ENCODE measurements around the gene BATF2.
"Not testable (repeated sequence)": the region's sequence is repeated elsewhere in the genome, so short reads cannot be mapped to it uniquely, and the experiment has no call there.

The BATF2 gene

DNA sequence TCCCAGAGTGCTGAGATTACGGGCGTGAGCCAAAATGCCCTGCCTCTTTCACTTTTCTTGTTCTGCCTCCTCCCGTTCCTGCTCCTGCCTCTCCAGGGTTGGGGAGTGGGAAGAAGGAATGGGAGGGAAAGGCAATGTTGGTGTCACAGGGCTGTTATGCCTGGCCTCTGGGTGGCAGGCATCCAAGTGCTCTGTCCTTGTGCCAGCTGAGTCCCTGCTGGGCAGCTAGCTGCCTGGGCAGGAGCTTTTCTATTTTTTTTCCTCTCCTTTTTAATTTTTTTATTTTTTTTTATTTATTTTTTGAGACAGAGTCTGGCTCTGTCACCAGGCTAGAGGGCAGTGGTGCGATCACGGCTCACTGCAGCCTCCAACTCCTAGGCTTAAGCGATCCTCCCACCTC is 40.2 kb upstream of the BATF2 start:
- Histone ChIP-seq H3K9ac (ENCODE audit: insufficient read length, low read depth) (no peak overlapping the region), H3K27me3 (ENCODE audit: insufficient read depth, insufficient read length) (no peaks in the 10 kb centered on the region), H3K4me1 (ENCODE audit: insufficient read depth, insufficient read length) (no peaks in the 10 kb centered on the region), H3K9me3 (ENCODE audit: insufficient read depth, low read length) (no peaks in the 10 kb centered on the region), H3K36me3 (ENCODE audit: insufficient read depth, insufficient read length, low read length) (peaks cover 61% of the 10 kb centered on the region), H3K4me3 (ENCODE audit: insufficient read length, low read depth) (no peak overlapping the region)
- no peak for TF ChIP-seq YY1 (IDR thresholded peaks at IDR 0.05; ENCODE audit: insufficient read depth, insufficient read length)
- no peak for DNase-seq (ENCODE audit: low read depth, low spot score)

DNA sequence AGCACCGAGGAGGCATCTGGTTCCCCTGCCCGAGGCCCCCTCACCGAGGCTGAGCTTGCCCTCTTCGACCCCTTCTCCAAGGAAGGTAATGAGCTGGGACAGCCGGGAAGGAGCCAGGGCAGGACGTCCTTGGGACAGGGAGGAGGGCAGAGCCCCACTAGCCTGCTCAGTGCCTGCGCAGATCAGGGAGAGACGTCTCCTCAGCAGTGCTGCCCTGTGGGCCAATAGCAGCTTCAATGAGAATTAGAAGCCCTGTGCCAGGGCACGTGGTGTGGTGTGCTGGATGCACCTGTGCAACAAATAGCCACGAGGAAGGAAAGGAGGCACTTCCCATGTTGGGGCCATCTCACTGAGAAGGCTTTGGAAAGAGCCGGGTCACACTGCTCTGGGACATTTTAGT is 38.8 kb upstream of the BATF2 start:
- no peaks in the 10 kb centered on the region for H3K9me3 ChIP-seq (ENCODE audit: insufficient read depth, low read length)
- H3K9ac ChIP-seq (ENCODE audit: insufficient read length, low read depth) = no peak overlapping the region
- TF ChIP-seq YY1 (IDR thresholded peaks at IDR 0.05; ENCODE audit: insufficient read depth, insufficient read length) = no peak
- H3K4me3 ChIP-seq (ENCODE audit: insufficient read length, low read depth) = no peak overlapping the region
- no peaks in the 10 kb centered on the region for H3K27me3 ChIP-seq (ENCODE audit: insufficient read depth, insufficient read length)
- no peak for DNase-seq (ENCODE audit: low read depth, low spot score)
- peaks cover 65% of the 10 kb centered on the region for H3K36me3 ChIP-seq (ENCODE audit: insufficient read depth, insufficient read length, low read length)
- no peaks in the 10 kb centered on the region for H3K4me1 ChIP-seq (ENCODE audit: insufficient read depth, insufficient read length)

DNA sequence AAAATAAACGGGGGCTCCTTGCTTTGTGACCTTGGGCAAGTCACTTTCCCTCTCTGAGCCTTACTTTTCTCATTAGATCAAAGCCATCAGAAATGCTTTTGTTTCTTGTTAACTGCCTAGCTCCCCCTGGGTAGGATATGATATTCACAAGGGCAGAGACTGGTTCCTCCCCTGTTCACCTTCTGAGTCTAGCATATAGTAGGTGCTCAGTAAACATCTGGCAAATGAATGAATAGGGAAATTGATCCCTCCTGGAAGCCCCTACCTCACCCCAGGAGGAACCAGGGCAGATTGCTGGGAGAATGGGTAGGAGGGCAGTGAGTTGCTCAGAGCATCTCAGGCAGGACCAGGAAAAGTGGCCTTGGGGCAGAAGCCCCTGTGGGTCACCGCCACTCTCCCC is 37.7 kb upstream of the BATF2 start:
- H3K9me3 ChIP-seq (ENCODE audit: insufficient read depth, low read length) = no peaks in the 10 kb centered on the region
- H3K36me3 ChIP-seq (ENCODE audit: insufficient read depth, insufficient read length, low read length) = peaks cover 58% of the 10 kb centered on the region
- no peaks in the 10 kb centered on the region for H3K4me1 ChIP-seq (ENCODE audit: insufficient read depth, insufficient read length)
- no peak for DNase-seq (ENCODE audit: low read depth, low spot score)
- no peak overlapping the region for H3K4me3 ChIP-seq (ENCODE audit: insufficient read length, low read depth)
- no peak overlapping the region for H3K9ac ChIP-seq (ENCODE audit: insufficient read length, low read depth)
- TF ChIP-seq ZNF274 (IDR thresholded peaks at IDR 0.05; ENCODE audit: low read depth, low read length) (no peak), SUZ12 (IDR thresholded peaks at IDR 0.05; ENCODE audit: extremely low read depth, insufficient read depth, insufficient read length) (no peak), YY1 (IDR thresholded peaks at IDR 0.05; ENCODE audit: insufficient read depth, insufficient read length) (no peak)
- H3K27me3 ChIP-seq (ENCODE audit: insufficient read depth, insufficient read length) = no peaks in the 10 kb centered on the region

DNA sequence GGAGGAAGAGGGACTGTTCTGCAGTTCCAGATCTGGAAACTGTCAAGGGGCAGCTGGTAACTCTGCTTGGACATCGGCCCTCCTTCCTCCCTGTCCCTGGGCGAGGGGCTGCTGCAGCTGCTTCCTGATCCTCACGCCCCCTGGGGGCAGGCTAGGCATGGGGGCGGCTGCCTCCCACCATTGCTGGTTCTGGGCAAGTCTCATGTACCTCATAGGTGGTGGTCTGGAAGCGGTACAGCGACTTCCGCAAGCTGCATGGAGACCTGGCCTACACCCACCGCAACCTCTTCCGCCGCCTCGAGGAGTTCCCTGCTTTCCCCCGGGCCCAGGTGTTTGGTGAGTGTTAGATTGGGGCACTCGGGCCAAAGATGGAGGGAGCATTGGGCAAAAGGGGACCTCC is 35.4 kb upstream of the BATF2 start:
- no peak overlapping the region for H3K4me3 ChIP-seq (ENCODE audit: insufficient read length, low read depth)
- H3K36me3 ChIP-seq (ENCODE audit: insufficient read depth, insufficient read length, low read length) = peaks cover 42% of the 10 kb centered on the region
- TF ChIP-seq YY1 (IDR thresholded peaks at IDR 0.05; ENCODE audit: insufficient read depth, insufficient read length) (no peak), ZNF274 (IDR thresholded peaks at IDR 0.05; ENCODE audit: low read depth, low read length) (no peak), SUZ12 (IDR thresholded peaks at IDR 0.05; ENCODE audit: extremely low read depth, insufficient read depth, insufficient read length) (no peak)
- no peaks in the 10 kb centered on the region for H3K9me3 ChIP-seq (ENCODE audit: insufficient read depth, low read length)
- no peak for DNase-seq (ENCODE audit: low read depth, low spot score)
- no peaks in the 10 kb centered on the region for H3K4me1 ChIP-seq (ENCODE audit: insufficient read depth, insufficient read length)
- H3K9ac ChIP-seq (ENCODE audit: insufficient read length, low read depth) = no peak overlapping the region
- no peaks in the 10 kb centered on the region for H3K27me3 ChIP-seq (ENCODE audit: insufficient read depth, insufficient read length)

DNA sequence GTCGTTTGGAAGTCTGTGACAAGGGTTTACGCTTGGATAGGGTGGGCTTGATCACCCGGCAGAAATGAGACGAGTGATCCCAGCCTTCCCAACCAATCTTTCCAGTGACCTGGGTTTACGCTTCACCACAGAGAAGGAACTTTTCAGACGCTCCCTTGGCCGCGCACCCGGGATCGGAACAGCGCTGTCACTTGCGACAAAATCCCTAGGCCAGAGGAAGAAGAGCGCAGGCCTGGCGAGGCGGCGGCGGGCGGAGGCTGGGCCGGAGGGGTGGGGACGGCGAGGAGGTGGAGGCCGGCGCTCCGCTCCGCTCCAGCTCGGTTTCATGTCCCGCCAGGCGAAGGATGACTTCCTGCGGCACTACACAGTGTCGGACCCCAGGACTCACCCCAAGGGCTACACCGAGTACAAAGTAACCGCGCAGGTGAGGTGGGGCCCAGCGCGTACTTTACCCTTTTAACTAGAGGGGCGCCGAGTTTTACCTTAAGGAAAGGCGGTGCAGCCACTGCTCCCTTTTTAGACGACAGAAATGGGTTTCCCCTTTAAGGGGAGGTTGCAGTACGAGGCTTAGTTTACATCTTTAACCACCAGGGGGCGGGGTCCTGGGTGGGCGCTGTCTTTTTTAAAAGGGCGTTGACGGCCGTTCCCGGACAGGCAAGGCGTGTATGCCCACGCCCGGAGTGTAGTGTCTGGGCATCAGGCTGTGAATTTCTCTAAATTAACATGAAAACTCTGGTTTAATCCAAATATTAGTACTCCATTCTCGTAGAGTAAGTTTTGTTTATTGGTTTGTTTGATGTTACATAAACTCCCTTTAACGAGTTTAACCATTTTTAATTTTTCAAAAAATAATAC is 30.7 kb upstream of the BATF2 start, which contains the start of gene SNX15:
SNX15 (plus strand) TSS at position 227 of the 855 bp plus-strand sequence; CDS start at position 326, 99 bp downstream.
- TF ChIP-seq YY1 (IDR thresholded peaks at IDR 0.05; ENCODE audit: insufficient read depth, insufficient read length) (no peak), ZNF274 (IDR thresholded peaks at IDR 0.05; ENCODE audit: low read depth, low read length) (no peak), SUZ12 (IDR thresholded peaks at IDR 0.05; ENCODE audit: extremely low read depth, insufficient read depth, insufficient read length) (peak; percentile 80)
- no peaks in the 10 kb centered on the region for H3K4me1 ChIP-seq (ENCODE audit: insufficient read depth, insufficient read length)
- H3K4me3 ChIP-seq (ENCODE audit: insufficient read length, low read depth) = peak within 1 kb of the TSS; percentile 71
- DNase-seq (ENCODE audit: low read depth, low spot score) = peak; percentile 96
- H3K9ac ChIP-seq (ENCODE audit: insufficient read length, low read depth) = peak within 1 kb of the TSS; percentile 83
- H3K27me3 ChIP-seq (ENCODE audit: insufficient read depth, insufficient read length) = no peaks in the 10 kb centered on the region
- peaks cover 10% of the 10 kb centered on the region for H3K36me3 ChIP-seq (ENCODE audit: insufficient read depth, insufficient read length, low read length)
- no peaks in the 10 kb centered on the region for H3K9me3 ChIP-seq (ENCODE audit: insufficient read depth, low read length)

DNA sequence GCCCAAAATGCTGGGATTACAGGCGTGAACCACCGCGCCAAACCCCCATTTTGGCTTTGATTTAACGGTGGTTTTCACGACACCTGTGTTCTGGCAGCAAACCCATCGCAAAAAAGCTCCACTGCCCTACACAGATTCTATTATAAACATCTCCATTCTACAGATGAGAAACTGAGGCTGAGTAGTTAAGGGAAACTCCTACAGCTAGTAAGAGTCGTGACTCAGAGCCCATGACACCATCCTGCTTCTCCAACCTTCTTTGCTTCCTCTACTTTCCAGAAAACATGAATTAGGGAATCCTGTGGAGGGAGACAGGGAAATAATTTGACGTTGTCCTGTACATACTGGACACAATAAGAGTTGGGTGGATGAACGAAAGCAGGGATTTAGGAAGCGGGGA is 30.0 kb upstream of the BATF2 start:
- no peaks in the 10 kb centered on the region for H3K4me1 ChIP-seq (ENCODE audit: insufficient read depth, insufficient read length)
- no peaks in the 10 kb centered on the region for H3K9me3 ChIP-seq (ENCODE audit: insufficient read depth, low read length)
- DNase-seq (ENCODE audit: low read depth, low spot score) = no peak
- no peak overlapping the region for H3K4me3 ChIP-seq (ENCODE audit: insufficient read length, low read depth)
- H3K36me3 ChIP-seq (ENCODE audit: insufficient read depth, insufficient read length, low read length) = peaks cover 7% of the 10 kb centered on the region
- no peaks in the 10 kb centered on the region for H3K27me3 ChIP-seq (ENCODE audit: insufficient read depth, insufficient read length)
- TF ChIP-seq ZNF274 (IDR thresholded peaks at IDR 0.05; ENCODE audit: low read depth, low read length) (no peak), YY1 (IDR thresholded peaks at IDR 0.05; ENCODE audit: insufficient read depth, insufficient read length) (no peak), SUZ12 (IDR thresholded peaks at IDR 0.05; ENCODE audit: extremely low read depth, insufficient read depth, insufficient read length) (no peak)
- H3K9ac ChIP-seq (ENCODE audit: insufficient read length, low read depth) = no peak overlapping the region

DNA sequence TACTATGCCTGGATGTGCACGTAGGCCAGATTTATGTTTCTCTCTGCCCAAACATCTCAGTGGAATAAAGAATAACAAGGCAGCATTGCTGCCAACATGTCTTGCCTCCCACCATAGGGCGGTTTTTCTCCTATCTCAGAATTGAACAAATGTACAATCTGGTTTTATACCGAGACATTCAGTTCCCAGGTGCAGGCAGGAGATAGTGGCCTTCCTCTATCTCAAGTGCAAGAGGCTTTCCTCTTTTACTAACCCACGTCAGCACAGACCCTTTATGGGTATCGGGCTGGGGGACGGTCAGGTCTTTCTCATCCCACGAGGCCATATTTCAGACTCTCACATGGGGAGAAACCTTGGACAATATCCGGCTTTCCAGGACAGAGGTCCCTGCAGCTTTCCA is 26.7 kb upstream of the BATF2 start:
- H3K9me3 ChIP-seq (ENCODE audit: insufficient read depth, low read length); H3K27me3 ChIP-seq (ENCODE audit: insufficient read depth, insufficient read length); DNase-seq (ENCODE audit: low read depth, low spot score); H3K4me1 ChIP-seq (ENCODE audit: insufficient read depth, insufficient read length); H3K9ac ChIP-seq (ENCODE audit: insufficient read length, low read depth); H3K4me3 ChIP-seq (ENCODE audit: insufficient read length, low read depth): not testable (repeated sequence)
- peaks cover 24% of the 10 kb centered on the region for H3K36me3 ChIP-seq (ENCODE audit: insufficient read depth, insufficient read length, low read length)

Measured in NT2/D1 (cell line).